Measurements from ENCODE around the gene PNMA6E. TPM values are rescaled to one million over a fixed set of nuclear protein-coding genes. Genes with fewer than 3 reads are reported as not detected.
A peak's percentile ranks its signal among the peaks of the same experiment; 100 is the strongest.

PNMA6E gene
- total RNA-seq, 1 experiment from 2014 or later, result not detected

- no peaks in the 10 kb centered on the region for H3K27me3 ChIP-seq (ENCODE audit: control insufficient read depth, insufficient read depth, low read length)
- H3K36me3 ChIP-seq (replicated peaks; ENCODE audit: control insufficient read depth, insufficient read depth, low read length), result no peaks in the 10 kb centered on the region
- H3K4me3 ChIP-seq (ENCODE audit: insufficient read depth, low read depth, low read length), result no peak overlapping the region
- DNase-seq, result no peak
Measured at GRCh38 chrX:153420851-153421599, 19.9 kb upstream of the PNMA6E start.

GRCh38 chrX:153417637-153418036 is 16.5 kb upstream of the PNMA6E start:
- DNase-seq, result no peak
- Histone ChIP-seq H3K27me3 (ENCODE audit: control insufficient read depth, insufficient read depth, low read length) (no peaks in the 10 kb centered on the region), H3K4me3 (ENCODE audit: insufficient read depth, low read depth, low read length) (no peak overlapping the region), H3K36me3 (replicated peaks; ENCODE audit: control insufficient read depth, insufficient read depth, low read length) (no peaks in the 10 kb centered on the region)

- no peaks in the 10 kb centered on the region for H3K36me3 ChIP-seq (replicated peaks; ENCODE audit: control insufficient read depth, insufficient read depth, low read length)
- H3K4me3 ChIP-seq (ENCODE audit: insufficient read depth, low read depth, low read length), result no peak overlapping the region
- peaks cover under 1% of the 10 kb centered on the region; the same call in 1 of the 2 replicates for H3K27me3 ChIP-seq (ENCODE audit: control insufficient read depth, insufficient read depth, low read length)
- no peak for DNase-seq
Measured at GRCh38 chrX:153416781-153417450, 15.8 kb upstream of the PNMA6E start.

GRCh38 chrX:153414856-153415510 is 13.8 kb upstream of the PNMA6E start:
- no peak for DNase-seq
- Histone ChIP-seq H3K36me3 (replicated peaks; ENCODE audit: control insufficient read depth, insufficient read depth, low read length) (no peaks in the 10 kb centered on the region), H3K27me3 (ENCODE audit: control insufficient read depth, insufficient read depth, low read length) (peaks cover 5% of the 10 kb centered on the region; the same call in 1 of the 2 replicates), H3K4me3 (ENCODE audit: insufficient read depth, low read depth, low read length) (no peak overlapping the region)

GRCh38 chrX:153413731-153414130 is 12.6 kb upstream of the PNMA6E start:
- Histone ChIP-seq H3K27me3 (ENCODE audit: control insufficient read depth, insufficient read depth, low read length) (peaks cover 5% of the 10 kb centered on the region; the same call in 1 of the 2 replicates), H3K4me3 (ENCODE audit: insufficient read depth, low read depth, low read length) (no peak overlapping the region), H3K36me3 (replicated peaks; ENCODE audit: control insufficient read depth, insufficient read depth, low read length) (no peaks in the 10 kb centered on the region)
- no peak for DNase-seq

- Histone ChIP-seq H3K27me3 (ENCODE audit: control insufficient read depth, insufficient read depth, low read length) (peaks cover 5% of the 10 kb centered on the region; the same call in 1 of the 2 replicates), H3K36me3 (replicated peaks; ENCODE audit: control insufficient read depth, insufficient read depth, low read length) (no peaks in the 10 kb centered on the region), H3K4me3 (ENCODE audit: insufficient read depth, low read depth, low read length) (no peak overlapping the region)
- DNase-seq, result no peak
Measured at GRCh38 chrX:153412746-153413720, 11.9 kb upstream of the PNMA6E start.

- no peak for DNase-seq
- Histone ChIP-seq H3K4me3 (ENCODE audit: insufficient read depth, low read depth, low read length) (peak overlapping the region; percentile 28; the same call in 1 of the 2 replicates), H3K27me3 (ENCODE audit: control insufficient read depth, insufficient read depth, low read length) (peaks cover 5% of the 10 kb centered on the region; the same call in 1 of the 2 replicates), H3K36me3 (replicated peaks; ENCODE audit: control insufficient read depth, insufficient read depth, low read length) (no peaks in the 10 kb centered on the region)
Measured at GRCh38 chrX:153411988-153412574, 10.9 kb upstream of the PNMA6E start.

- H3K27me3 ChIP-seq (ENCODE audit: control insufficient read depth, insufficient read depth, low read length), result peaks cover 5% of the 10 kb centered on the region; the same call in 1 of the 2 replicates
- DNase-seq, result peak; percentile 76
- H3K4me3 ChIP-seq (ENCODE audit: insufficient read depth, low read depth, low read length), result peak within 1 kb of the TSS; percentile 28; the same call in 1 of the 2 replicates
- H3K36me3 ChIP-seq (replicated peaks; ENCODE audit: control insufficient read depth, insufficient read depth, low read length), result no peaks in the 10 kb centered on the region
Measured at GRCh38 chrX:153411255-153411987, 10.3 kb upstream of the PNMA6E start, which contains the start of gene ZFP92. Gene ZFP92 (plus strand): TSS chrX:153411472. CDS start chrX:153418323, 6,851 bp downstream.

GRCh38 chrX:153410888-153411254 is 9.7 kb upstream of the PNMA6E start:
- Histone ChIP-seq H3K36me3 (replicated peaks; ENCODE audit: control insufficient read depth, insufficient read depth, low read length) (no peaks in the 10 kb centered on the region), H3K4me3 (ENCODE audit: insufficient read depth, low read depth, low read length) (peak overlapping the region; percentile 28; the same call in 1 of the 2 replicates), H3K27me3 (ENCODE audit: control insufficient read depth, insufficient read depth, low read length) (peaks cover 5% of the 10 kb centered on the region; the same call in 1 of the 2 replicates)
- no peak for DNase-seq

- DNase-seq, result no peak
- no peak overlapping the region for H3K4me3 ChIP-seq (ENCODE audit: insufficient read depth, low read depth, low read length)
- H3K27me3 ChIP-seq (ENCODE audit: control insufficient read depth, insufficient read depth, low read length), result peaks cover 5% of the 10 kb centered on the region; the same call in 1 of the 2 replicates
- no peaks in the 10 kb centered on the region for H3K36me3 ChIP-seq (replicated peaks; ENCODE audit: control insufficient read depth, insufficient read depth, low read length)
Measured at GRCh38 chrX:153410373-153410772, 9.2 kb upstream of the PNMA6E start.

GRCh38 chrX:153409414-153410101 is 8.4 kb upstream of the PNMA6E start:
- peaks cover 5% of the 10 kb centered on the region; the same call in 1 of the 2 replicates for H3K27me3 ChIP-seq (ENCODE audit: control insufficient read depth, insufficient read depth, low read length)
- H3K36me3 ChIP-seq (replicated peaks; ENCODE audit: control insufficient read depth, insufficient read depth, low read length), result no peaks in the 10 kb centered on the region
- H3K4me3 ChIP-seq (ENCODE audit: insufficient read depth, low read depth, low read length), result no peak overlapping the region
- DNase-seq, result no peak

GRCh38 chrX:153408871-153409351 is 7.8 kb upstream of the PNMA6E start:
- Histone ChIP-seq H3K36me3 (replicated peaks; ENCODE audit: control insufficient read depth, insufficient read depth, low read length) (no peaks in the 10 kb centered on the region), H3K27me3 (ENCODE audit: control insufficient read depth, insufficient read depth, low read length) (peaks cover 5% of the 10 kb centered on the region; the same call in 1 of the 2 replicates), H3K4me3 (ENCODE audit: insufficient read depth, low read depth, low read length) (no peak overlapping the region)
- no peak for DNase-seq
